GM23248 (cell line): Measurements from ENCODE around the gene APRT. TPM values are rescaled to one million over a fixed set of nuclear protein-coding genes. Genes with fewer than 3 reads are reported as not detected.

Source experiments
- DNase-seq: peaks from one replicate; pipeline ENCODE4 v3.0.0-alpha.2; 2015
- H2AFZ ChIP-seq: fragments of 200-600 bp; sonication (generic); 2 replicates; pipeline ENCODE4 v1.6.1; 2016; ENCODE audit warnings: antibody characterized with exemption
- H3F3A ChIP-seq: fragments of 200-600 bp; sonication (generic); 2 replicates; pipeline ENCODE4 v1.6.1; 2016; ENCODE audit warnings: mild to moderate bottlenecking, antibody characterized with exemption, mixed run types; ENCODE audit not compliant: insufficient read depth
- H3K27ac ChIP-seq: fragments of 200-600 bp; sonication (generic); 2 replicates; pipeline ENCODE4 v1.5.1; 2016; ENCODE audit warnings: mild to moderate bottlenecking
- H3K27me3 ChIP-seq: fragments of 200-600 bp; sonication (generic); replicated peaks from 2 replicates; pipeline ENCODE4 v1.6.1; 2016; ENCODE audit warnings: mild to moderate bottlenecking; ENCODE audit not compliant: insufficient read depth
- H3K36me3 ChIP-seq: fragments of 200-600 bp; sonication (generic); 2 replicates; pipeline ENCODE4 v1.6.1; 2016; ENCODE audit warnings: low read depth, mild to moderate bottlenecking
- H3K4me1 ChIP-seq: fragments of 200-600 bp; sonication (generic); 2 replicates; pipeline ENCODE4 v1.6.1; 2016; ENCODE audit warnings: mild to moderate bottlenecking; ENCODE audit not compliant: insufficient read depth
- H3K4me2 ChIP-seq: fragments of 200-600 bp; sonication (generic); one replicate; pipeline ENCODE4 v1.6.1; 2016; ENCODE audit warnings: mild to moderate bottlenecking; ENCODE audit not compliant: unreplicated experiment
- H3K4me3 ChIP-seq: fragments of 200-600 bp; sonication (generic); 2 replicates; pipeline ENCODE4 v1.5.1; 2016; ENCODE audit warnings: mild to moderate bottlenecking
- H3K79me2 ChIP-seq: fragments of 200-600 bp; sonication (generic); 2 replicates; pipeline ENCODE4 v1.6.1; 2016; ENCODE audit warnings: mild to moderate bottlenecking; ENCODE audit not compliant: insufficient read depth
- H3K9ac ChIP-seq: fragments of 200-600 bp; sonication (generic); 2 replicates; pipeline ENCODE4 v1.6.1; 2016; ENCODE audit warnings: mild to moderate bottlenecking
- H3K9me2 ChIP-seq: fragments of 200-600 bp; sonication (generic); 2 replicates; pipeline ENCODE4 v1.6.1; 2016; ENCODE audit warnings: mixed run types, mild to moderate bottlenecking, moderate library complexity; ENCODE audit not compliant: insufficient read depth
- H3K9me3 ChIP-seq: fragments of 200-600 bp; sonication (generic); one replicate; pipeline ENCODE4 v1.6.1; 2017; ENCODE audit warnings: low read depth
- H4K20me1 ChIP-seq: fragments of 200-600 bp; sonication (generic); 2 replicates; pipeline ENCODE4 v1.6.0; 2016; ENCODE audit not compliant: insufficient read depth
- EZH2 ChIP-seq: fragments of 200-600 bp; sonication (generic); IDR thresholded peaks from 2 replicates; pipeline ENCODE4 v1.6.1; 2018; ENCODE audit warnings: antibody characterized with exemption, mild to moderate bottlenecking; ENCODE audit not compliant: insufficient read depth, poor library complexity, severe bottlenecking
- EZH2phosphoT487 ChIP-seq: fragments of 200-600 bp; sonication (generic); IDR thresholded peaks from 2 replicates; pipeline ENCODE4 v1.6.1; 2018; ENCODE audit warnings: antibody characterized with exemption, moderate library complexity, mild to moderate bottlenecking, low read depth; ENCODE audit not compliant: insufficient read depth
- WGBS, 2 experiments: methylation state at CpG; one replicate each; pipeline ENCODE4 v1.1.6; 2015 to 2017; ENCODE audit warnings: low lambda C conversion rate in 2 of 2, low coverage in 1 of 2; ENCODE audit errors: missing lambda C conversion rate in 2 of 2; 5-methylcytosine and 5-hydroxymethylcytosine counted together
- in situ Hi-C: fragments of 300-500 bp; cut with MboI; formaldehyde crosslinking; loops from 2 replicates; pipeline ENCODE4 v1.15.0; 2020
- polyA plus RNA-seq: library from polyadenylated mRNA; unstranded; fragments of >200 nt; fragmentation: Nextera tagmentation; extraction: Ambion mirVana; gene quantifications from 2 replicates; pipeline ENCODE4 v1.2.1, GENCODE V29; 2016
- total RNA-seq: library from RNA; depleted of rRNA; stranded (reverse); fragments of >200 nt; shearing (Covaris generic); gene quantifications from 2 replicates; pipeline ENCODE4 v1.2.3, GENCODE V29; 2014

The APRT gene
- total and polyA plus RNA-seq, 2 experiments from 2014 or later = 150 to 224 TPM

DNA sequence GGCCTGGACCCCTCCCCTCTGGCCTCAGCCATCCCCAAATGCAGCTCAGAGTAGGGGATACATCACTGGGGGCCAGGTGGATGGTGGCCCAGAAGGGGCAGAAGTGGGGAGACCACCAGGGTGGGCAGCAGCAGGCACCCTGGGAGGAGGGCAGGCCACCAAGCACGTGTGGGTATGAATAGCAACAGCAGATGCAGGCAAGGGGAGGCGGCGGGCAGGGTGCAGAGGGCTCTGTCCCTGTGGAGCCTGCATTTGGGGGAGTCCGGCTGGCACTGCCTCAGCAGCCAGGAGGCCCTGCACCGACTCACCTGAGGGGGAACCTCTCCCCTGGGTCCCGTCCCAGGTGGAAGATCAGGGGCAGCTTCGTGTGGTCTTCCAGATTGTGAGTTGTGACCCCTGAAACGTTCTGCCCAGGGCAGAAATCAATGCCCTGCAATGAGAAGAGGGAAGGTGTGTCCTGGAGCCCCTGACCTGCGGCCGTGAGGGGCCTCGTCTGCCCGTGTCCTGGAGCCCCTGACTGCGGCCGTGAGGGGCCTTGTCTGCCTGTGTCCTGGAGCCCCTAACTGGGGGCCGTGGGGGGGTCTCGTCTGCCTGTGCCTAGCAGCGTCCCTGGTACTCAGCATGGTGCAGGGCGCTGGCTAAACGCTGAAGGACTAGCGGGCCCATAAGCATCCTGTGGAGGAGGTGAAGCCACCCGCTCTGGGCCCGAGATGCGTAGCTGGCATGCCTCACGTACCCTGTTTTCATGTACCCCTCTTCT is 10.7 kb upstream of the APRT start:
- H3K4me2 ChIP-seq = no peak overlapping the region
- H3K27ac ChIP-seq = no peak overlapping the region
- no peaks in the 10 kb centered on the region for H3K27me3 ChIP-seq
- no peak overlapping the region for H3K9ac ChIP-seq
- no peaks in the 10 kb centered on the region for H3K36me3 ChIP-seq
- no peaks in the 10 kb centered on the region for H3K4me1 ChIP-seq
- 92 to 95% methylated on average over 23 to 24 of the region's 24 CpGs for WGBS, 2 experiments
- TF ChIP-seq EZH2 = no peak
- no peak for TF ChIP-seq EZH2phosphoT487
- no peaks in the 10 kb centered on the region for H3K9me3 ChIP-seq
- no peak overlapping the region for H2AFZ ChIP-seq
- H3K79me2 ChIP-seq = no peaks in the 10 kb centered on the region
- no peaks in the 10 kb centered on the region for H4K20me1 ChIP-seq
- no peaks in the 10 kb centered on the region for H3F3A ChIP-seq
- H3K4me3 ChIP-seq = no peak overlapping the region
- no peaks in the 10 kb centered on the region for H3K9me2 ChIP-seq
- in situ Hi-C loops = no loop called here
- no peak for DNase-seq

- no peak overlapping the region for H3K27ac ChIP-seq
- WGBS, 2 experiments = 87 to 92% methylated on average over 17 to 21 of the region's 22 CpGs
- H3K9me3 ChIP-seq = no peaks in the 10 kb centered on the region
- H3K27me3 ChIP-seq = no peaks in the 10 kb centered on the region
- no peak overlapping the region for H3K9ac ChIP-seq
- H3K9me2 ChIP-seq = no peaks in the 10 kb centered on the region
- no peak overlapping the region for H3K4me3 ChIP-seq
- TF ChIP-seq EZH2 (no peak), EZH2phosphoT487 (no peak)
- H3F3A ChIP-seq = no peaks in the 10 kb centered on the region
- H3K4me2 ChIP-seq = no peak overlapping the region
- H3K36me3 ChIP-seq = no peaks in the 10 kb centered on the region
- no peaks in the 10 kb centered on the region for H4K20me1 ChIP-seq
- H2AFZ ChIP-seq = no peak overlapping the region
- no peak for DNase-seq
- in situ Hi-C loops = no loop called here
- H3K79me2 ChIP-seq = no peaks in the 10 kb centered on the region
- H3K4me1 ChIP-seq = no peaks in the 10 kb centered on the region
These were observed 9.6 kb upstream of the APRT start for GRCh38 chr16:88821168-88821850.

GRCh38 chr16:88820385-88821025 is 8.8 kb upstream of the APRT start:
- Histone ChIP-seq H3K4me3 (no peak overlapping the region), H3K4me1 (no peaks in the 10 kb centered on the region), H3F3A (no peaks in the 10 kb centered on the region), H3K9ac (no peak overlapping the region), H3K79me2 (no peaks in the 10 kb centered on the region), H3K27me3 (no peaks in the 10 kb centered on the region), H3K4me2 (no peak overlapping the region), H3K9me3 (no peaks in the 10 kb centered on the region), H3K36me3 (no peaks in the 10 kb centered on the region), H3K9me2 (no peaks in the 10 kb centered on the region), H3K27ac (no peak overlapping the region), H4K20me1 (no peaks in the 10 kb centered on the region), H2AFZ (no peak overlapping the region)
- in situ Hi-C loops = no loop called here
- DNase-seq = no peak
- no peak for TF ChIP-seq EZH2
- no peak for TF ChIP-seq EZH2phosphoT487
- WGBS, 2 experiments = 78 to 84% methylated on average over 18 to 19 of the region's 20 CpGs

- Histone ChIP-seq H3K4me1 (no peaks in the 10 kb centered on the region), H3K27me3 (no peaks in the 10 kb centered on the region), H3K4me2 (no peak overlapping the region), H3K36me3 (no peaks in the 10 kb centered on the region), H3K79me2 (no peaks in the 10 kb centered on the region), H3K9me2 (no peaks in the 10 kb centered on the region), H3K4me3 (no peak overlapping the region), H3K9me3 (no peaks in the 10 kb centered on the region), H2AFZ (no peak overlapping the region), H3K27ac (no peak overlapping the region), H3K9ac (no peak overlapping the region), H4K20me1 (no peaks in the 10 kb centered on the region), H3F3A (no peaks in the 10 kb centered on the region)
- in situ Hi-C loops = no loop called here
- TF ChIP-seq EZH2phosphoT487 = no peak
- TF ChIP-seq EZH2 = no peak
- DNase-seq = no peak
- 83 to 93% methylated on average over 11 to 16 of the region's 16 CpGs for WGBS, 2 experiments
These were observed 7.4 kb upstream of the APRT start for GRCh38 chr16:88819126-88819525.
